ENCODE results near the gene ZC3H7A.

- TF ChIP-seq CTCF (IDR thresholded peaks at IDR 0.05; ENCODE audit: low read depth, low read length, missing input control) (no peak), RAD21 (IDR thresholded peaks at IDR 0.05) (no peak), GABPA (IDR thresholded peaks at IDR 0.05 in 1 of 2, conservative IDR thresholded peaks at IDR 0.05 in 1 of 2) (no peak), JUND (IDR thresholded peaks at IDR 0.05) (no peak), EGR1 (IDR thresholded peaks at IDR 0.05; ENCODE audit: low read depth in 2 of 2) (no peak), MAX (IDR thresholded peaks at IDR 0.05) (no peak)
Observed at GRCh38 chr16:11705311-11706025, 91.6 kb downstream of the ZC3H7A start.
